Panc1 (cell line): ENCODE measurements around the gene CRHR2. TPM values are rescaled to one million over a fixed set of nuclear protein-coding genes. Genes with fewer than 3 reads are reported as not detected.

ENCODE experiments used
- ATAC-seq: fragments of 200-7000 bp; cut with Tn5 transposase; 2 replicates; pipeline ENCODE4 v1.9.1; 2020; ENCODE audit warnings: mild to moderate bottlenecking, moderate library complexity
- BruUV-seq: library from RNA; stranded (reverse); fragments of 400-500 nt; replicated peaks from 2 replicates; lab custom pipeline; 2021; lab: Mats Ljungman, UMichigan
- CTCF ChIA-PET: fragments of 300-600 bp; sonication (Branson Sonifier 250); formaldehyde crosslinking; loops from one replicate; lab custom pipeline; 2022; ENCODE audit warnings: antibody characterized with exemption; lab: Charles Lee
- POLR2A ChIA-PET: fragments of 300-600 bp; sonication (Branson Sonifier 250); formaldehyde crosslinking; loops from one replicate; lab custom pipeline; 2022; ENCODE audit warnings: antibody characterized with exemption; lab: Charles Lee
- DNase-seq: peaks from one replicate; pipeline ENCODE4 v3.0.0-alpha.2; 2010; ENCODE audit warnings: low read depth, low spot score
- H3K27ac ChIP-seq: 2 replicates; pipeline ENCODE4 v1.5.1; 2011; ENCODE audit warnings: mild to moderate bottlenecking, low read length, inconsistent platforms
- H3K27me3 ChIP-seq: fragments of 200-500 bp; sonication (Bioruptor generic); 2 replicates; pipeline ENCODE4 v1.6.0; 2014; ENCODE audit warnings: low read length, inconsistent platforms; ENCODE audit not compliant: control insufficient read depth, insufficient read depth
- H3K36me3 ChIP-seq: fragments of 200-500 bp; sonication (Bioruptor generic); 2 replicates; pipeline ENCODE4 v1.5.1; 2014; ENCODE audit warnings: inconsistent platforms, mild to moderate bottlenecking, low read length, moderate library complexity; ENCODE audit not compliant: control insufficient read depth, insufficient read depth
- H3K4me1 ChIP-seq: 2 replicates; pipeline ENCODE4 v1.5.1; 2011; ENCODE audit warnings: inconsistent platforms, mild to moderate bottlenecking, low read length, moderate library complexity; ENCODE audit not compliant: control insufficient read depth, insufficient read depth
- H3K4me3 ChIP-seq, 2 experiments: 2 replicates each; pipeline ENCODE4 v1.5.1; 2011 to 2012; ENCODE audit warnings: low read depth in 2 of 2, low read length in 2 of 2, mild to moderate bottlenecking in 2 of 2, inconsistent platforms in 1 of 2, moderate library complexity in 1 of 2
- H3K9me3 ChIP-seq: fragments of 200-500 bp; sonication (Bioruptor generic); 2 replicates; pipeline ENCODE4 v1.5.1; 2014; ENCODE audit warnings: low read depth, mild to moderate bottlenecking, inconsistent platforms, low read length, moderate library complexity; ENCODE audit not compliant: control insufficient read depth, insufficient read depth
- POLR2AphosphoS5 ChIP-seq: IDR thresholded peaks from 2 replicates; pipeline ENCODE4 v1.6.1; 2012; ENCODE audit warnings: mild to moderate bottlenecking, low read depth, low read length, moderate library complexity
- SIN3A ChIP-seq: IDR thresholded peaks from 2 replicates; pipeline ENCODE4 v1.6.1; 2012; ENCODE audit warnings: low read depth, mild to moderate bottlenecking, low read length, moderate library complexity, borderline replicate concordance; ENCODE audit not compliant: insufficient read depth
- TCF7L2 ChIP-seq: IDR thresholded peaks from 2 replicates; pipeline ENCODE4 v1.6.1; 2011; ENCODE audit warnings: mild to moderate bottlenecking, low read depth, low read length, inconsistent platforms
- in situ Hi-C: cut with HindIII; loops from 2 replicates; pipeline ENCODE4 v1.10.0; 2016; ENCODE audit warnings: low sequenced_read_pairs, low pct_unique_long_range_greater_than_20kb
- intact Hi-C: fragments of 100-400 bp; cut with micrococcal nuclease; formaldehyde crosslinking; loops from one replicate; pipeline ENCODE4 v1.10.0; 2022; ENCODE audit not compliant: unreplicated experiment
- total RNA-seq: library from RNA; stranded (reverse); gene quantifications from one replicate; pipeline ENCODE4 v1.2.1, GENCODE V29; 2021; ENCODE audit not compliant: unreplicated experiment
- TF ChIP-seq, protein P1 (sequence below): fragments of 450-650 bp; IDR thresholded peaks from 2 replicates; pipeline ENCODE4 v1.5.1; 2017; ENCODE audit warnings: mild to moderate bottlenecking
- TF ChIP-seq, protein P2 (sequence below), 2 experiments: IDR thresholded peaks; 2 replicates each; pipeline ENCODE4 v1.6.1; 2011 to 2012; ENCODE audit warnings: low read depth in 2 of 2, control low read depth in 1 of 2, low read length in 1 of 2, mild to moderate bottlenecking in 1 of 2, moderate library complexity in 1 of 2; ENCODE audit not compliant: insufficient read depth in 1 of 2

CRHR2 gene
- total RNA-seq, 1 experiment from 2014 or later: not detected

DNA sequence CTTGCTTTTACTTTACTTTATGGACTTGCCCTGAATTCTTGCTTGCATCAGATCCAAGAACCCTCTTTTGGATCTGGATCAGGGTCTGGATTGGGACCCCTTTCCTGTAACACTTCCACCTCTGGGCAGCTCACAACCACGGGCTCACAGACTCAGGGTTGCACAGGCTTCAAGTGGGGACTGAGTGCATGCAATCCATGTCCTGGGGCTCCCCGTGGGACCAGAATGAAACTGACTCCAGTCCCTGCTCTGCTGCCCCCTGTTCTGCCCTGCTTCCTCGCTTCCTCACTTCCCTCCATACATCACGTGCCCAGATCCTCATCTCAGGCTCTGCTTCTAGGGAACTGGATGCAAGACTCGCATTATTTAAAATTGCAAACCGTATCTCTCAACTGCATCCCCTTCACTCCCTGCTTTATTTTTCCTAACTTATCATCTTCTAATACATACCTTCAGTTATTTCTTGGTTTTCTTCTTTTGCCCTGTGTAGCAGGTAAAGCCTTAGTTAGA is 46.4 kb upstream of the CRHR2 start:
- Histone ChIP-seq H3K4me1 (no peaks in the 10 kb centered on the region), H3K27me3 (peaks cover 17% of the 10 kb centered on the region), H3K4me3 (no peak overlapping the region), H3K27ac (no peak overlapping the region), H3K9me3 (no peaks in the 10 kb centered on the region), H3K36me3 (no peaks in the 10 kb centered on the region)
- TF ChIP-seq POLR2AphosphoS5 (no peak), SIN3A (no peak), TCF7L2 (no peak)
- TF ChIP-seq, protein P1, sequence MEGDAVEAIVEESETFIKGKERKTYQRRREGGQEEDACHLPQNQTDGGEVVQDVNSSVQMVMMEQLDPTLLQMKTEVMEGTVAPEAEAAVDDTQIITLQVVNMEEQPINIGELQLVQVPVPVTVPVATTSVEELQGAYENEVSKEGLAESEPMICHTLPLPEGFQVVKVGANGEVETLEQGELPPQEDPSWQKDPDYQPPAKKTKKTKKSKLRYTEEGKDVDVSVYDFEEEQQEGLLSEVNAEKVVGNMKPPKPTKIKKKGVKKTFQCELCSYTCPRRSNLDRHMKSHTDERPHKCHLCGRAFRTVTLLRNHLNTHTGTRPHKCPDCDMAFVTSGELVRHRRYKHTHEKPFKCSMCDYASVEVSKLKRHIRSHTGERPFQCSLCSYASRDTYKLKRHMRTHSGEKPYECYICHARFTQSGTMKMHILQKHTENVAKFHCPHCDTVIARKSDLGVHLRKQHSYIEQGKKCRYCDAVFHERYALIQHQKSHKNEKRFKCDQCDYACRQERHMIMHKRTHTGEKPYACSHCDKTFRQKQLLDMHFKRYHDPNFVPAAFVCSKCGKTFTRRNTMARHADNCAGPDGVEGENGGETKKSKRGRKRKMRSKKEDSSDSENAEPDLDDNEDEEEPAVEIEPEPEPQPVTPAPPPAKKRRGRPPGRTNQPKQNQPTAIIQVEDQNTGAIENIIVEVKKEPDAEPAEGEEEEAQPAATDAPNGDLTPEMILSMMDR: no peak
- TF ChIP-seq, protein P2, sequence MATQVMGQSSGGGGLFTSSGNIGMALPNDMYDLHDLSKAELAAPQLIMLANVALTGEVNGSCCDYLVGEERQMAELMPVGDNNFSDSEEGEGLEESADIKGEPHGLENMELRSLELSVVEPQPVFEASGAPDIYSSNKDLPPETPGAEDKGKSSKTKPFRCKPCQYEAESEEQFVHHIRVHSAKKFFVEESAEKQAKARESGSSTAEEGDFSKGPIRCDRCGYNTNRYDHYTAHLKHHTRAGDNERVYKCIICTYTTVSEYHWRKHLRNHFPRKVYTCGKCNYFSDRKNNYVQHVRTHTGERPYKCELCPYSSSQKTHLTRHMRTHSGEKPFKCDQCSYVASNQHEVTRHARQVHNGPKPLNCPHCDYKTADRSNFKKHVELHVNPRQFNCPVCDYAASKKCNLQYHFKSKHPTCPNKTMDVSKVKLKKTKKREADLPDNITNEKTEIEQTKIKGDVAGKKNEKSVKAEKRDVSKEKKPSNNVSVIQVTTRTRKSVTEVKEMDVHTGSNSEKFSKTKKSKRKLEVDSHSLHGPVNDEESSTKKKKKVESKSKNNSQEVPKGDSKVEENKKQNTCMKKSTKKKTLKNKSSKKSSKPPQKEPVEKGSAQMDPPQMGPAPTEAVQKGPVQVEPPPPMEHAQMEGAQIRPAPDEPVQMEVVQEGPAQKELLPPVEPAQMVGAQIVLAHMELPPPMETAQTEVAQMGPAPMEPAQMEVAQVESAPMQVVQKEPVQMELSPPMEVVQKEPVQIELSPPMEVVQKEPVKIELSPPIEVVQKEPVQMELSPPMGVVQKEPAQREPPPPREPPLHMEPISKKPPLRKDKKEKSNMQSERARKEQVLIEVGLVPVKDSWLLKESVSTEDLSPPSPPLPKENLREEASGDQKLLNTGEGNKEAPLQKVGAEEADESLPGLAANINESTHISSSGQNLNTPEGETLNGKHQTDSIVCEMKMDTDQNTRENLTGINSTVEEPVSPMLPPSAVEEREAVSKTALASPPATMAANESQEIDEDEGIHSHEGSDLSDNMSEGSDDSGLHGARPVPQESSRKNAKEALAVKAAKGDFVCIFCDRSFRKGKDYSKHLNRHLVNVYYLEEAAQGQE (IDR thresholded peaks at IDR 0.05; ENCODE audit: insufficient read depth in 1 of 2, low read depth in 2 of 2, low read length in 1 of 2): no peak
- intact Hi-C loops (no loop called here), in situ Hi-C loops (no loop called here)
- DNase-seq: no peak
- POLR2A ChIA-PET: interaction anchor here (0.6 kb wide), 1 partner anchor 8 kb away, joined by 3 read pairs; no protein-coding TSS in a partner anchor
- no TSS peak for BruUV-seq
- ATAC-seq: no peak
- CTCF ChIA-PET: no interaction called here

DNA sequence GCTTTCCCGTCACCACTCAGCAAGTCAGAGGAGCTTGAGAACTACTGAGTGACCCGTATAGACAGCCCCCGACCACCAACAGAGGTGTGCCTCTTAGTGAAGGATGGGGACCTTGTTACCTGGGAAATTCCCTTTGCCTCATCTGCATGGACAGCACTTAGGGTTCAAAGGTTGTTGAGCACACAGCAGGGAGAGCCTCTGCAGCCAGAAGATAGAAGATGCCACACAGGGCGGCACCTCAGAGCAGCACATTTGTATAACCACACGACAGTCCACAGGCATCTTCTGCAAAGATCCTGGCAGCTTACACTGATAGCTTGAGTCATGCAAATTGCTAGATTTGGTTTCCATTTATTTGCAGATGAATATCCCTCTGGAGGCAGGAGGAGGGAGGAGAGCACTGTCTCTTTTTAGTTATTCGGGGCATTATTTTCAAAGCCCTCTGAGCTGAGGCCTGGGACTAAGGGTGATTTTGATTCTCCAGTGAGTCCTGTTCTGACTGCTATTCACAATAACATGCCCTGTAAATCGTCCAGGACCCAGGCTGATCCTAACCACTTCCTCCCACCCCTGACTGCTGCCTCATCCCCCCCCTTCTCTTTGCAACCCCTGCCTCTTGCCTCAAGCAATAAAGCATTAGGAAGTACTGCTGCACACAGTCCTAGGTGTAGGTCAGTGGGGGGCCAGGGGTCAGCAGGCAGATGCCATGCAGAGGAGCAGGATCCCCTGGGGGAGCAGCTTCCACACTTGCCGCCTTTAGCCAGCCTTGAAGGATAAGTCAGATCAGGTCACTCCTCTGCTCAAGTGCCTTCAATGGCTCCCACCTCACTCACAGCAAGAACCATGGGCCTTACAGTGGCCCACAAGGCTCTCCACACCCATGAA is 45.0 kb upstream of the CRHR2 start:
- H3K9me3 ChIP-seq: no peaks in the 10 kb centered on the region
- H3K27me3 ChIP-seq: peaks cover 13% of the 10 kb centered on the region
- no peak for TF ChIP-seq POLR2AphosphoS5
- TF ChIP-seq TCF7L2: no peak
- no peak for TF ChIP-seq SIN3A
- TF ChIP-seq, protein P2 (IDR thresholded peaks at IDR 0.05; ENCODE audit: insufficient read depth in 1 of 2, low read depth in 2 of 2, low read length in 1 of 2): no peak
- no TSS peak for BruUV-seq
- H3K36me3 ChIP-seq: no peaks in the 10 kb centered on the region
- in situ Hi-C loops (no loop called here), intact Hi-C loops (no loop called here)
- no peaks in the 10 kb centered on the region for H3K4me1 ChIP-seq
- H3K27ac ChIP-seq: no peak overlapping the region
- no peak; the same call in 1 of the 2 replicates for ATAC-seq
- no peak overlapping the region for H3K4me3 ChIP-seq
- ChIA-PET CTCF (interaction anchor here (0.6 kb wide), 1 partner anchor 209 kb away, joined by 3 read pairs; no protein-coding TSS in a partner anchor), POLR2A (no interaction called here)
- DNase-seq: no peak
